HepG2 (cell line): ENCODE measurements around the gene KCTD1.

Experiments
- ARNTL ChIP-seq: sonication (generic); formaldehyde crosslinking; IDR thresholded peaks from 2 replicates; pipeline ENCODE4 v1.4.0; 2020; ENCODE audit warnings: mild to moderate bottlenecking, missing genetic modification reagents
- CBX1 ChIP-seq: IDR thresholded peaks from one replicate; pipeline ENCODE4 v1.6.1; 2016; ENCODE audit warnings: antibody characterized with exemption, low read depth
- HMGXB4 ChIP-seq, 2 experiments: sonication (generic) in 1 of 2; formaldehyde crosslinking in 1 of 2; IDR thresholded peaks; 2 replicates each; pipeline versions ENCODE4 v1.4.0 to v1.6.1; 2018 to 2020; ENCODE audit warnings: missing genetic modification reagents in 2 of 2, borderline replicate concordance in 1 of 2, low read depth in 1 of 2, mild to moderate bottlenecking in 1 of 2, missing biosample characterization in 1 of 2
- ONECUT2 ChIP-seq: sonication (generic); formaldehyde crosslinking; IDR thresholded peaks from 2 replicates; pipeline ENCODE4 v1.4.0; 2020; ENCODE audit warnings: missing genetic modification reagents
- PHF8 ChIP-seq: sonication (generic); formaldehyde crosslinking; IDR thresholded peaks from 2 replicates; pipeline ENCODE4 v1.5.0; 2020; ENCODE audit warnings: missing genetic modification reagents
- SOX5 ChIP-seq: IDR thresholded peaks from 2 replicates; pipeline ENCODE4 v1.6.1; 2016; ENCODE audit warnings: borderline replicate concordance
- SSRP1 ChIP-seq: IDR thresholded peaks from 2 replicates; pipeline ENCODE4 v1.6.1; 2016; ENCODE audit warnings: control low read depth
- ZBTB3 ChIP-seq: sonication (generic); formaldehyde crosslinking; IDR thresholded peaks from 2 replicates; pipeline ENCODE4 v1.4.0; 2020; ENCODE audit warnings: low read depth, mild to moderate bottlenecking, moderate library complexity, missing genetic modification reagents, borderline replicate concordance
- ZNF362 ChIP-seq: sonication (generic); formaldehyde crosslinking; IDR thresholded peaks from 2 replicates; pipeline ENCODE4 v1.4.0; 2020; ENCODE audit warnings: missing genetic modification reagents, mild to moderate bottlenecking, borderline replicate concordance
- ZNF431 ChIP-seq: sonication (generic); formaldehyde crosslinking; IDR thresholded peaks from 2 replicates; pipeline ENCODE4 v1.9.0; 2022; ENCODE audit warnings: missing genetic modification reagents, low read depth, mild to moderate bottlenecking, borderline replicate concordance
- ZNF484 ChIP-seq: sonication (generic); formaldehyde crosslinking; IDR thresholded peaks from 2 replicates; pipeline ENCODE4 v1.5.1; 2020; ENCODE audit warnings: mild to moderate bottlenecking, low read depth, missing genetic modification reagents, borderline replicate concordance
- ZSCAN25 ChIP-seq: sonication (generic); formaldehyde crosslinking; IDR thresholded peaks from 2 replicates; pipeline ENCODE4 v1.8.0; 2022; ENCODE audit warnings: mild to moderate bottlenecking, missing genetic modification reagents

- TF ChIP-seq HMGXB4 (CRISPR knock-in tag; IDR thresholded peaks at IDR 0.05; ENCODE audit: borderline replicate concordance in 1 of 2, low read depth in 1 of 2) (no peak), ZBTB3 (CRISPR knock-in tag) (no peak), ZNF431 (CRISPR knock-in tag) (no peak), CBX1 (no peak), ZNF484 (CRISPR knock-in tag) (no peak), SOX5 (CRISPR knock-in tag) (no peak), ONECUT2 (CRISPR knock-in tag) (no peak), ZSCAN25 (CRISPR knock-in tag) (no peak), PHF8 (no peak), ZNF362 (CRISPR knock-in tag) (no peak), ARNTL (CRISPR knock-in tag) (no peak), SSRP1 (CRISPR knock-in tag) (no peak)
Measured at GRCh38 chr18:26535630-26536029, 12.7 kb downstream of the KCTD1 start.
